Measurements from ENCODE around the gene CFP. TPM values are rescaled to one million over a fixed set of nuclear protein-coding genes. Genes with fewer than 3 reads are reported as not detected.

The CFP gene
- total RNA-seq, 1 donor from 2014 or later = 3.0 TPM

DNA sequence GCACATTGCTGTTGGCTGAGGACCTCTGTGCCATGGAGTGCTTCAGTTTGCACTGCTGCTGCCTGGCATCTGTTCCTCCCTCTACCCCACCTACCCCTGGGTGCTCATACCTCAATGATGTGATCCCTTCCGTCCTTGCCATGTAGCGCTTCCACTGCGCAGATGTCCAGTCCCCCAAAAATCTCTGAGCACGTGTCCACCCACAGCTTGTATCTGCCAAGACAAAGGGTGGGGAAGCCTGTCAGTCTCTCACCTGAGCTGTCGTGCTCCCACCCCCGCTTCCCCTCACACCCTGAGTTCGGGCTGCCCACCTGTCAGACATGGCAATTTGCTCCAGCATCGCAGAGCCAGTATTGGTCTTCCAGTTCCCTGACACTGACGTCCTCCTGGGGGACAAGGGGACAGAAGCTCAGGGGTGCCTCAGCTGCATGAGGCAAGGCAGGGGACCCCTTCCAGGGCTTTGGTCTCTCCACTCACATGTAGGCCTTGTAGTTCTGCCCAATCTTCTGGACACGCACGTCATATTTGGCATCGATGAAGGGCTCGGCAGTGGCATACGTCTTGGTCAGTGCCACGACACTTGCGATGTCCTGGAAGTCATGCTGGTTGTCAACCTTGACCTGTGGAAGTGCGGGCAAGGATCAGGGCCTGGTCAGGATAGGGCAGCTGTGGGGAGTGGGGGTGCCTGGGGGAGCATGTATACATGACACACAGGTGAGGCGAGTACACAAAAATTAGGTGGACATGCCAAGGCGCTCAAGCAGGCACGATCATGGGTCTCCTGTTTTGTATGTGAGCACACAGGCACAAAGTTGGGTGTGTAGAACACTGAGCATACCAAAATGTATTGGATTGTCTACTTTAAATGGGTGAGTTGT is 53.5 kb downstream of the CFP start:
- peaks cover 14% of the 10 kb centered on the region for H3K36me3 Mint-ChIP-seq (ENCODE audit: low read depth)
- H3K27me3 Mint-ChIP-seq (ENCODE audit: low read depth) = no peaks in the 10 kb centered on the region
- no peak overlapping the region for H3K4me3 Mint-ChIP-seq (ENCODE audit: low read depth)
- peaks cover 18% of the 10 kb centered on the region for H3K4me1 Mint-ChIP-seq (ENCODE audit: low read depth)
- H3K27ac Mint-ChIP-seq = no peak overlapping the region
- no peak for DNase-seq (ENCODE audit: low spot score)
- intact Hi-C loops (cut with micrococcal nuclease) = no loop called here
- no peaks in the 10 kb centered on the region for H3K9me3 Mint-ChIP-seq

DNA sequence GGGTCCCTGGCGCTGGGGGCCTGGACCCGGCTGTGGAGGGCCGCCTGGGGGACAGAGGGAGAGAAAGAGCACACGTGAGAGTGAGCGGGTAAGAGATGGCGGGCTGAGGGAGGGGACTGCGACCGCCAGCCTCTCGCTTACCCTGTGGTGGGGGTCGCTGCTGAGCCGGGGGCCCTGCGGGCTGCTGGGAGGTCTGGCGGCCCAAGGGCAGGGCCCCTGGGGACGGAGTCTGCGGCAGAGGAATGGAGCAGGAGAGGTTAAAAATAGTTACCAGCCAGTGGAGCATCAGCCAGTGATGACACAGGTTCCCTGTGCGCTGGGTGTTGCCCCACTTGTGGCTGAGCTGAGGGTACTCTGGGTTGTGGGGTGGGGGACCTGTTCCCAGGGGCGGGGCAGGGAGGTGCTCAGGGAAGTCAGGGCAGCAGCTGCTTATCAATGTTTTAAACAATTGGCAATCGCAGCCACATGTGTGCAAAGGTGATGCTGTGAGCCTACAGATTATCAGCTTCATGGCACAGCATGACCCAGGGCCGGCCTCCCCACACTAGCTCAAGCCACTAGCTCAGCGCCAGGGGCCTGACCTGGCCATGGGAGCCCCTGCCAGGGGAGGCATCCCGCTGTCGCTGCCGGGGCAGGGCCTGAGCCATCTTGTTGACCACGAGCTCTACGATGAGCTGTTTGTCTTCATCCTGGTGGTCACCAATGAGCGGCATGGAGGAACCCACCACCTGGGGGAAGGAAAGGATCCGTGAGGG is 55.0 kb downstream of the CFP start:
- Mint-ChIP-seq H3K27ac (no peak overlapping the region), H3K4me3 (ENCODE audit: low read depth) (no peak overlapping the region)

DNA sequence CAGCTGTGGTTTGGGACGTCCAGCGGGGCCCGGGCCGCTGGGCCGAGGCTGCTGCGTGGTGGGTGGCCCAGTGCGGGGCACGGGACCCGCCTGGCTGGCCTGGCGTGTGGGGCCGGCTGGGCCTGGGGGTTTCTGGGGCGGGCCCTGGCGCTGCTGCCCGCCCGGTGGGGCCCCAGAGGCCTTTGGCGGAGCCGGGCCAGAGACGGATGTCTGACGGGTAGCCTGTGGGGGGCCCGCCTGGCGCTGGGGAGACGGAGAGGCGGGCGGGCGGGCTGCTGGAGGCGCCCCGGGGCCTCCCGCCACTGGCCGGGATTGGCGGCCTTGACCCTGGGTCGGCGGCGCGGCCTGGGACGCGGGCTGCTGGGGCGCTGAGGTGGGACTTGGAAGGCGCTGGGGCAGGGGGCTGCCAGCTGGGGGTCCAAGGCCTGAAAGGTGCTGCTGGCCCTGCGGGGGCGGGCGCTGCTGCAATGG is 55.6 kb downstream of the CFP start:
- H3K27ac Mint-ChIP-seq = no peak overlapping the region
- intact Hi-C loops (cut with micrococcal nuclease) = no loop called here
- H3K4me1 Mint-ChIP-seq (ENCODE audit: low read depth) = peaks cover 7% of the 10 kb centered on the region
- no peak for DNase-seq (ENCODE audit: low spot score)
- no peak overlapping the region for H3K4me3 Mint-ChIP-seq (ENCODE audit: low read depth)
- H3K36me3 Mint-ChIP-seq (ENCODE audit: low read depth) = peaks cover 31% of the 10 kb centered on the region
- H3K27me3 Mint-ChIP-seq (ENCODE audit: low read depth) = no peaks in the 10 kb centered on the region
- no peaks in the 10 kb centered on the region for H3K9me3 Mint-ChIP-seq

More for the DNA sequence above, 55.0 kb downstream of the CFP start:
- no peaks in the 10 kb centered on the region for H3K27me3 Mint-ChIP-seq (ENCODE audit: low read depth)
- H3K36me3 Mint-ChIP-seq (ENCODE audit: low read depth) = peaks cover 26% of the 10 kb centered on the region
- intact Hi-C loops (cut with micrococcal nuclease) = no loop called here
- H3K9me3 Mint-ChIP-seq = no peaks in the 10 kb centered on the region
- peaks cover 12% of the 10 kb centered on the region for H3K4me1 Mint-ChIP-seq (ENCODE audit: low read depth)
- DNase-seq (ENCODE audit: low spot score) = no peak

DNA sequence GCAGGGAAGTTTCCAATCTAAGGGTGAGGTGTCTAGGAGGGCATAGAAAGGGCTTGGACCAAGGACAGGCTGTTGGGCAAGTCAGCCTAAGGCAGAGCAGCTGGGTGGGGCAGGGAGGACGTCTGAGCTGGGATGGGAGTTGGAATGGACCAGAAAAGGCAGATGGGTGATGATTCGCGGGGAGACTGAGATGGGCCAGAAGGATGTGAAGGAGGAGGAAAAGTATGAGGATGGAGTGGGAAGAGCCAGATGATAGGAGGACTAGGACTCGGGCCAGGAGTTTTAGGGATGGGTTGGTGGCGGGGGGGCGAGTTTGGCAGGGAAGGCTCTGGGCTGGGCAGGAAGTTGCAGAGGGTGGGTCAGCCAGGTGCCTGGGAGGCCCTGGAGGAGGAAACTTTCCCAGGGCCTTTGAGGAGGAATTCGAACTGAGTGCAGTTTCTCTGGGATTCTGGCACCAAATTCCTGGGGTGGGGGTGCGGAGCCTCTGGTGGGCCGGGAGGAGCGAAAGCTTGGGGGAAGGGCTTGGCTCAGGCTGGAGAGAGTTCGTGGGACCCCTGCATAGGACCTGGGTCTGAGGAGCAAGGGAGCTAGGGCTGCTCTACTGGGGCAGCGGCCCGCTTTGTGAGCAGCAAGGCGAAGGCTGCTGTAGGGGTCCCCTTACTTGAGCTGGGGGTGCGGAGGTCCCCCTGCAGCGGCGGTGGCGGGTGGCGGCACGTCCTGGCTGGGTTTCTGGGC is 56.2 kb downstream of the CFP start:
- Mint-ChIP-seq H3K4me3 (ENCODE audit: low read depth) (no peak overlapping the region), H3K27ac (no peak overlapping the region), H3K27me3 (ENCODE audit: low read depth) (no peaks in the 10 kb centered on the region), H3K36me3 (ENCODE audit: low read depth) (peaks cover 37% of the 10 kb centered on the region), H3K9me3 (no peaks in the 10 kb centered on the region), H3K4me1 (ENCODE audit: low read depth) (peaks cover 4% of the 10 kb centered on the region)
- intact Hi-C loops (cut with micrococcal nuclease) = no loop called here
- DNase-seq (ENCODE audit: low spot score) = no peak

Other genes with a start within 250 kb of the CFP start
- gene ZNF41, start 146.7 kb downstream of the CFP start, total RNA-seq = 8.7 and 9.7 TPM in 2 replicates
- 85.3 and 86.1 TPM in 2 replicates for gene ARAF, start 68.7 kb downstream of the CFP start, total RNA-seq
- gene TIMP1, start 47.5 kb downstream of the CFP start, total RNA-seq = 76.5 and 77.1 TPM in 2 replicates
- gene SYN1, start 10.1 kb downstream of the CFP start, total RNA-seq = 0.21 TPM in 2 replicates
- 108 and 110 TPM in 2 replicates for gene ELK1, start 20.6 kb upstream of the CFP start, total RNA-seq
- gene UXT, start 29.2 kb upstream of the CFP start, total RNA-seq = 204 and 208 TPM in 2 replicates
- 6.1 and 8.1 TPM in 2 replicates for gene ZNF81, start 207.0 kb upstream of the CFP start, total RNA-seq

All from activated T-helper 2 cell treated with anti-CD3 and anti-CD28 coated beads, Interferon-gamma antibody, Interleukin-2, Interleukin-4, amounts not matched to agents 10 μg/mL and 5 μg/mL and 100 μg/mL, durations not matched to agents 14 hours and 24 hours and 36 hours (primary cell).